Measurements from ENCODE around the gene SHISA7. TPM values are rescaled to one million over a fixed set of nuclear protein-coding genes. Genes with fewer than 3 reads are reported as not detected.
"Not testable (repeated sequence)": the region's sequence is repeated elsewhere in the genome, so short reads cannot be mapped to it uniquely, and the experiment has no call there.

The SHISA7 gene
- total RNA-seq, 3 donors from 2014 or later (not counting 1 experiment from before 2014, with no cell fraction given): not detected

DNA sequence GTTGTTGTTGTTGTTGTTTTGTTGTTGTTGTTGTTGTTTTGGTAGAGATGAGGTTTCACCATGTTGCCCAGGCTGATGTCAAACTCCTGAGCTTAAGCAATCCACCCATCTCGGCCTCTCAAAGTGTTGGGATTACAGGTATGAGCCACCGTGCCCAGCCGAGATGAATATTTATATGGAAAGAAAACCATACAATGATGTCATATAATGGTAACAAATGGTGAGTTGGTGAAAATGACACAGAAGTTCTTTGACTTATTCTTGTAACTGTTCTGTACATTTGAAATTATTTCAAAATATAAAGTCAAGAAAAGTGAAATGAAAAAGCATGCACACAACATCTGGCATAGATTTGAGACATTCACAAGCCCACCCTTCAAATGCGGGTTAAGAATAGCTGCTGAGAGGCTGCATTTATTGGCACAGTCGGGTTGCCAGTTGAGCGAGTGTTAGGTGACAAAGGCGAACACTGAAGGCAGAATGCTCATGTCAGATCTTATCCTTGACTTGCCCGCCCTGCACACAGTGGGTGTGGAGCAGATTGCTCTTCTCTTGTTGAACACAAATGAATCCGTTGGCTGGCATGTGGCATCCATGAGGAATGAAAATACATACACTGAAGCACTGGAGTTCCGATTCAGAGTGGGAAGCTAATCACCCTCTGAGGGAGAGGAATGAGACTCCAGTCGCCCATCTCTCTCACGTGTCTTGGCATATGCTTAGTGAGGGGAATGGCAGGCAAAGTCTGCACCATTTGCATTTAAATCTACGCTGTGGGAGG is 19.7 kb downstream of the SHISA7 start:
- Histone ChIP-seq H3K27ac (ENCODE audit: low read length) (no peak overlapping the region), H3K4me3 (ENCODE audit: low read length) (no peak overlapping the region), H3K9me3 (ENCODE audit: control insufficient read depth, insufficient read depth, low read length) (no peaks in the 10 kb centered on the region), H3K27me3 (ENCODE audit: control insufficient read depth, insufficient read depth, low read length) (peaks cover 3% of the 10 kb centered on the region), H3K4me1 (ENCODE audit: control insufficient read depth, insufficient read depth, low read length) (peaks cover 9% of the 10 kb centered on the region), H3K36me3 (ENCODE audit: control insufficient read depth, insufficient read depth, low read length) (no peaks in the 10 kb centered on the region)
- DNase-seq (no peak), ATAC-seq (no peak)
- WGBS (ENCODE audit: insufficient coverage): 88% methylated on average over 13 of the region's 13 CpGs
- intact Hi-C loops (cut with micrococcal nuclease): no loop called here
- no peak overlapping the region for H3K27ac Mint-ChIP-seq
- H3K27me3 Mint-ChIP-seq (ENCODE audit: low read depth in 2 of 2): peaks cover 8 to 19% of the 10 kb centered on the region in 2 donors
- H3K4me1 Mint-ChIP-seq: peaks cover 5 to 6% of the 10 kb centered on the region in 2 donors
- TF ChIP-seq CTCF (IDR thresholded peaks at IDR 0.05): no peak
- no peaks in the 10 kb centered on the region for H3K9me3 Mint-ChIP-seq
- no peaks in the 10 kb centered on the region for H3K36me3 Mint-ChIP-seq
- no peak overlapping the region for H3K4me3 Mint-ChIP-seq

- H3K27ac Mint-ChIP-seq; H3K4me3 Mint-ChIP-seq; H3K4me1 ChIP-seq (ENCODE audit: control insufficient read depth, insufficient read depth, low read length); H3K36me3 ChIP-seq (ENCODE audit: control insufficient read depth, insufficient read depth, low read length); H3K36me3 Mint-ChIP-seq; H3K4me1 Mint-ChIP-seq; H3K9me3 ChIP-seq (ENCODE audit: control insufficient read depth, insufficient read depth, low read length); H3K4me3 ChIP-seq (ENCODE audit: low read length); H3K9me3 Mint-ChIP-seq; H3K27ac ChIP-seq (ENCODE audit: low read length); H3K27me3 ChIP-seq (ENCODE audit: control insufficient read depth, insufficient read depth, low read length); intact Hi-C loops (cut with micrococcal nuclease): not testable (repeated sequence)
- 5% methylated on average over 4 of the region's 4 CpGs for WGBS (ENCODE audit: insufficient coverage)
- ATAC-seq (peak; percentile 40 to 86 (median 52)), DNase-seq (peak in 1 of 2 donors; percentile 73)
- H3K27me3 Mint-ChIP-seq (ENCODE audit: low read depth in 2 of 2): peaks cover 14 to 16% of the 10 kb centered on the region in 2 donors
These were observed 21.8 kb downstream of the SHISA7 start for GRCh38 chr19:55421281-55421680.

GRCh38 chr19:55419624-55420236 is 23.4 kb downstream of the SHISA7 start:
- intact Hi-C loops (cut with micrococcal nuclease): loop anchor here (2.0 to 5.0 kb wide), 3 partner anchors 127 to 537 kb away; no protein-coding TSS in a partner anchor

More at GRCh38 chr19:55419624-55420236, 23.4 kb downstream of the SHISA7 start:
- TF ChIP-seq CTCF (IDR thresholded peaks at IDR 0.05): no peak
- 84% methylated on average over 5 of the region's 5 CpGs for WGBS (ENCODE audit: insufficient coverage)
- Histone ChIP-seq H3K9me3 (ENCODE audit: control insufficient read depth, insufficient read depth, low read length) (no peaks in the 10 kb centered on the region), H3K27ac (ENCODE audit: low read length) (no peak overlapping the region), H3K4me1 (ENCODE audit: control insufficient read depth, insufficient read depth, low read length) (peaks cover 9% of the 10 kb centered on the region), H3K27me3 (ENCODE audit: control insufficient read depth, insufficient read depth, low read length) (peaks cover 3% of the 10 kb centered on the region), H3K36me3 (ENCODE audit: control insufficient read depth, insufficient read depth, low read length) (no peaks in the 10 kb centered on the region), H3K4me3 (ENCODE audit: low read length) (no peak overlapping the region)
- no peaks in the 10 kb centered on the region for H3K9me3 Mint-ChIP-seq
- peaks cover 5 to 6% of the 10 kb centered on the region in 2 donors for H3K4me1 Mint-ChIP-seq
- no peak overlapping the region for H3K27ac Mint-ChIP-seq
- DNase-seq: no peak
- H3K4me3 Mint-ChIP-seq: no peak overlapping the region
- no peak for ATAC-seq
- H3K36me3 Mint-ChIP-seq: no peaks in the 10 kb centered on the region
- H3K27me3 Mint-ChIP-seq (ENCODE audit: low read depth in 2 of 2): peaks cover 10% of the 10 kb centered on the region in 2 donors

All from natural killer cell (primary cell).